Kidney glomerular epithelial cell (primary cell): ENCODE measurements around the gene MGAT2.
"Not testable (repeated sequence)": the region's sequence is repeated elsewhere in the genome, so short reads cannot be mapped to it uniquely, and the experiment has no call there.

Experiments
- DNase-seq: peaks from one replicate; lab custom pipeline; 2025; lab: John Stamatoyannopoulos, UW

Gene MGAT2

GRCh38 chr14:49657500-49657899 lies 36.9 kb downstream of the MGAT2 start:
- not testable (repeated sequence) for DNase-seq

GRCh38 chr14:49659526-49660455 lies 39.2 kb downstream of the MGAT2 start:
- no peak for DNase-seq

- no peak for DNase-seq
Observed at GRCh38 chr14:49670475-49670874, 49.9 kb downstream of the MGAT2 start.
